Fibroblast of lung (primary cell): ENCODE results near the gene U2AF1L4. TPM values are rescaled to one million over a fixed set of nuclear protein-coding genes. Genes with fewer than 3 reads are reported as not detected.

Experiments used
- DNase-seq, 2 donors: peaks; one replicate each; pipeline versions ENCODE4 v3.0.0 to v3.0.0-alpha.2; 2010; ENCODE audit warnings: low read depth in 2 of 2
- H2AFZ ChIP-seq: 2 replicates; pipeline ENCODE4 v1.5.1; 2012; ENCODE audit warnings: low read length, control low read depth, inconsistent platforms
- H3K27ac ChIP-seq: 2 replicates; pipeline ENCODE4 v1.5.1; 2011; ENCODE audit warnings: low read length, control low read depth; ENCODE audit not compliant: insufficient read depth
- H3K27me3 ChIP-seq: 2 replicates; pipeline ENCODE4 v1.5.1; 2011; ENCODE audit warnings: mild to moderate bottlenecking, low read length; ENCODE audit not compliant: control insufficient read depth, insufficient read depth
- H3K36me3 ChIP-seq: 2 replicates; pipeline ENCODE4 v1.5.1; 2011; ENCODE audit warnings: low read length; ENCODE audit not compliant: control insufficient read depth, insufficient read depth
- H3K4me1 ChIP-seq: 2 replicates; pipeline ENCODE4 v1.5.1; 2011; ENCODE audit warnings: low read length; ENCODE audit not compliant: control insufficient read depth, insufficient read depth; ENCODE audit errors: extremely low read depth
- H3K4me2 ChIP-seq: 2 replicates; pipeline ENCODE4 v1.5.1; 2011; ENCODE audit warnings: low read length, control low read depth; ENCODE audit not compliant: insufficient read depth; ENCODE audit errors: extremely low read depth
- H3K4me3 ChIP-seq, 4 experiments: fragments of 200-600 bp in 1 of 4; sonication (generic) in 1 of 4; replicated peaks in 1 of 4; 2 replicates each; pipeline ENCODE4 v1.5.1; 2011 to 2016; ENCODE audit warnings: low read length in 4 of 4, low read depth in 3 of 4, mild to moderate bottlenecking in 3 of 4, control low read depth in 2 of 4, inconsistent platforms in 1 of 4, mixed read lengths in 1 of 4; ENCODE audit not compliant: insufficient read depth in 1 of 4; ENCODE audit errors: control extremely low read depth in 1 of 4
- H3K79me2 ChIP-seq: 2 replicates; pipeline ENCODE4 v1.5.1; 2012; ENCODE audit warnings: mild to moderate bottlenecking, low read length, inconsistent platforms; ENCODE audit not compliant: control insufficient read depth, insufficient read depth
- H3K9ac ChIP-seq: 2 replicates; pipeline ENCODE4 v1.5.1; 2011; ENCODE audit warnings: mild to moderate bottlenecking, low read length, control low read depth; ENCODE audit not compliant: insufficient read depth
- H3K9me3 ChIP-seq: 2 replicates; pipeline ENCODE4 v1.5.1; 2012; ENCODE audit warnings: low read depth, low read length; ENCODE audit not compliant: control insufficient read depth, insufficient read depth
- H4K20me1 ChIP-seq: 2 replicates; pipeline ENCODE4 v1.5.1; 2011; ENCODE audit warnings: low read length; ENCODE audit not compliant: control insufficient read depth, insufficient read depth; ENCODE audit errors: extremely low read depth
- CTCF ChIP-seq, 2 donors: IDR thresholded peaks in 1 of 2; conservative IDR thresholded peaks in 1 of 2; 1 replicate in 1 of 2; 2 replicates in 1 of 2; pipeline ENCODE4 v1.5.1; 2011 to 2012; ENCODE audit warnings: low read length in 2 of 2, control low read depth in 1 of 2, inconsistent platforms in 1 of 2, low read depth in 1 of 2, mild to moderate bottlenecking in 1 of 2
- EZH2 ChIP-seq: IDR thresholded peaks from 2 replicates; pipeline ENCODE4 v1.5.1; 2012; ENCODE audit warnings: low read length, control low read depth, mild to moderate bottlenecking; ENCODE audit errors: missing control alignments
- polyA plus RNA-seq, 2 donors: library from polyadenylated mRNA; depleted of rRNA in 1 of 2; stranded (reverse) in 1 of 2; unstranded in 1 of 2; fragments of >200 nt; gene quantifications; 2 replicates each; pipeline ENCODE4 v1.2.1, GENCODE V29; 2011 to 2012; ENCODE audit warnings: missing spikeins in 1 of 2
- total RNA-seq: library from RNA; depleted of rRNA; stranded (reverse); fragments of >200 nt; gene quantifications from 2 replicates; pipeline ENCODE4 v1.2.1, GENCODE V29; 2014

Gene U2AF1L4
- total and polyA plus RNA-seq, 2 donors (not counting 1 experiment from before 2014, with no cell fraction given), result 9.1 to 11.9 TPM

- DNase-seq, result no peak
- H3K4me2 ChIP-seq, result no peak overlapping the region
- H3K4me3 ChIP-seq, result no peak overlapping the region
- H3K27me3 ChIP-seq, result peaks cover 2% of the 10 kb centered on the region
- no peak overlapping the region for H2AFZ ChIP-seq
- no peak overlapping the region for H3K9ac ChIP-seq
- H3K27ac ChIP-seq, result no peak overlapping the region
- peaks cover 16% of the 10 kb centered on the region for H3K79me2 ChIP-seq
- no peaks in the 10 kb centered on the region for H3K9me3 ChIP-seq
- TF ChIP-seq EZH2 (no peak), CTCF (conservative IDR thresholded peaks at IDR 0.05 in 1 of 2, IDR thresholded peaks at IDR 0.05 in 1 of 2; ENCODE audit: low read depth in 1 of 2, low read length in 2 of 2) (no peak)
- peaks cover 3% of the 10 kb centered on the region for H3K36me3 ChIP-seq
- H3K4me1 ChIP-seq, result peaks cover 9% of the 10 kb centered on the region
- no peaks in the 10 kb centered on the region for H4K20me1 ChIP-seq
These were observed 30.4 kb downstream of the U2AF1L4 start for GRCh38 chr19:35714601-35715354.

- no peak overlapping the region for H2AFZ ChIP-seq
- H3K27me3 ChIP-seq, result peaks cover 2% of the 10 kb centered on the region
- no peak overlapping the region for H3K27ac ChIP-seq
- no peak for DNase-seq
- no peak overlapping the region for H3K4me2 ChIP-seq
- H3K9ac ChIP-seq, result no peak overlapping the region
- H3K79me2 ChIP-seq, result peaks cover 9% of the 10 kb centered on the region
- H4K20me1 ChIP-seq, result no peaks in the 10 kb centered on the region
- TF ChIP-seq CTCF (conservative IDR thresholded peaks at IDR 0.05 in 1 of 2, IDR thresholded peaks at IDR 0.05 in 1 of 2; ENCODE audit: low read depth in 1 of 2, low read length in 2 of 2) (no peak), EZH2 (no peak)
- H3K4me1 ChIP-seq, result peaks cover 4% of the 10 kb centered on the region
- no peak overlapping the region for H3K4me3 ChIP-seq
- H3K9me3 ChIP-seq, result no peaks in the 10 kb centered on the region
- H3K36me3 ChIP-seq, result no peaks in the 10 kb centered on the region
These were observed 31.2 kb downstream of the U2AF1L4 start for GRCh38 chr19:35713904-35714495.

GRCh38 chr19:35713506-35713850 is 31.7 kb downstream of the U2AF1L4 start:
- H3K79me2 ChIP-seq, result peaks cover 3% of the 10 kb centered on the region
- H3K4me1 ChIP-seq, result peaks cover 3% of the 10 kb centered on the region
- H4K20me1 ChIP-seq, result no peaks in the 10 kb centered on the region
- H3K4me2 ChIP-seq, result no peak overlapping the region
- H3K9ac ChIP-seq, result no peak overlapping the region
- no peak overlapping the region for H3K27ac ChIP-seq
- no peaks in the 10 kb centered on the region for H3K36me3 ChIP-seq
- DNase-seq, result no peak
- no peak overlapping the region for H3K4me3 ChIP-seq
- peaks cover 2% of the 10 kb centered on the region for H3K27me3 ChIP-seq
- no peak overlapping the region for H2AFZ ChIP-seq
- H3K9me3 ChIP-seq, result no peaks in the 10 kb centered on the region
- TF ChIP-seq CTCF (conservative IDR thresholded peaks at IDR 0.05 in 1 of 2, IDR thresholded peaks at IDR 0.05 in 1 of 2; ENCODE audit: low read depth in 1 of 2, low read length in 2 of 2) (no peak), EZH2 (no peak)
